A549 (cell line): Measurements from ENCODE around the gene SCO1. TPM values are rescaled to one million over a fixed set of nuclear protein-coding genes. Genes with fewer than 3 reads are reported as not detected.

Source experiments
- ATAC-seq, 2 experiments: fragments of 200-7000 bp in 1 of 2; fragments of >200 bp in 1 of 2; cut with Nextera tagmentation in 1 of 2; cut with Tn5 transposase in 1 of 2; 3 replicates each; pipeline versions ENCODE4 v1.8.0 to v1.9.1; 2018 to 2020; ENCODE audit warnings: mild to moderate bottlenecking in 1 of 2, moderate library complexity in 1 of 2
- CTCF ChIA-PET: fragments of 300-600 bp; sonication (Branson Sonifier 250); formaldehyde crosslinking; extraction: SDS; loops from one replicate; lab custom pipeline; 2021; ENCODE audit warnings: antibody characterized with exemption, inconsistent platforms; lab: Yijun Ruan, JAX
- POLR2A ChIA-PET: fragments of 350-600 bp; formaldehyde crosslinking; extraction: SDS; loops from one replicate; lab custom pipeline; 2021; ENCODE audit warnings: antibody characterized with exemption, inconsistent platforms; lab: Yijun Ruan, JAX
- DNase-seq, 2 experiments: peaks; one replicate each; pipeline versions ENCODE4 v3.0.0 to v3.0.0-alpha.2; 2011 to 2016; ENCODE audit warnings: low read depth in 1 of 2, low spot score in 1 of 2
- FAIRE-seq: peaks from 2 replicates; lab custom pipeline; 2011; peaks lifted over from hg19 to GRCh38; lab: Jason Lieb, UNC
- H3K27ac ChIP-seq, 2 experiments: fragments of >200 bp; sonication (Bioruptor Twin); formaldehyde crosslinking; 3 replicates each; pipeline ENCODE4 v1.5.1; 2016 to 2017
- H3K4me1 ChIP-seq: fragments of >200 bp; sonication (Bioruptor Twin); formaldehyde crosslinking; 3 replicates; pipeline ENCODE4 v1.6.1; 2016
- H3K4me2 ChIP-seq: fragments of >200 bp; sonication (Bioruptor Twin); formaldehyde crosslinking; 3 replicates; pipeline ENCODE4 v1.6.1; 2016
- H3K4me3 ChIP-seq: fragments of >200 bp; sonication (Bioruptor Twin); formaldehyde crosslinking; 3 replicates; pipeline ENCODE4 v1.5.1; 2016
- H3K9me3 ChIP-seq: fragments of >200 bp; sonication (Bioruptor Twin); formaldehyde crosslinking; 3 replicates; pipeline ENCODE4 v1.6.1; 2016
- BHLHE40 ChIP-seq: IDR thresholded peaks from 2 replicates; pipeline ENCODE4 v1.6.1; 2012; ENCODE audit warnings: low read depth, low read length, inconsistent platforms
- CEBPB ChIP-seq, 2 experiments: fragments of >200 bp in 1 of 2; sonication (Bioruptor Twin) in 1 of 2; formaldehyde crosslinking in 1 of 2; IDR thresholded peaks; 2 replicates each; pipeline ENCODE4 v1.6.1; 2012 to 2016
- CHD4 ChIP-seq: fragments of 200-600 bp; sonication (generic); IDR thresholded peaks from 2 replicates; pipeline ENCODE4 v1.6.1; 2016; ENCODE audit warnings: antibody characterized with exemption, mild to moderate bottlenecking, borderline replicate concordance
- FOSB ChIP-seq: fragments of 250-450 bp; sonication (Bioruptor Pico); IDR thresholded peaks from 2 replicates; pipeline ENCODE4 v1.5.0; 2020; ENCODE audit warnings: mild to moderate bottlenecking, moderate library complexity
- FOSL2 ChIP-seq, 2 experiments: fragments of 450-650 bp in 1 of 2; fragments of >200 bp in 1 of 2; sonication (Bioruptor Twin) in 1 of 2; formaldehyde crosslinking; IDR thresholded peaks; 2 replicates each; pipeline versions ENCODE4 v1.5.0 to v1.6.1; 2016 to 2020; ENCODE audit warnings: mild to moderate bottlenecking in 1 of 2, moderate library complexity in 1 of 2
- FOXS1 ChIP-seq: fragments of 250-450 bp; sonication (Bioruptor Pico); IDR thresholded peaks from 2 replicates; pipeline ENCODE4 v1.5.0; 2020; ENCODE audit warnings: mild to moderate bottlenecking, moderate library complexity
- HEYL ChIP-seq: fragments of 250-450 bp; sonication (Bioruptor Pico); IDR thresholded peaks from 2 replicates; pipeline ENCODE4 v1.8.0; 2021; ENCODE audit warnings: mild to moderate bottlenecking, moderate library complexity
- HOXB5 ChIP-seq: fragments of 250-450 bp; sonication (Bioruptor Pico); IDR thresholded peaks from 2 replicates; pipeline ENCODE4 v1.5.0; 2020; ENCODE audit warnings: mild to moderate bottlenecking, moderate library complexity
- JUNB ChIP-seq: fragments of >200 bp; sonication (Bioruptor Twin); formaldehyde crosslinking; IDR thresholded peaks from 2 replicates; pipeline ENCODE4 v1.6.1; 2016
- MAFK ChIP-seq: fragments of 450-650 bp; IDR thresholded peaks from 2 replicates; pipeline ENCODE4 v1.6.1; 2014; ENCODE audit not compliant: partially characterized antibody
- MAZ ChIP-seq: fragments of 150-350 bp; IDR thresholded peaks from 2 replicates; pipeline ENCODE4 v1.6.1; 2014; ENCODE audit warnings: antibody characterized with exemption, low read depth, low read length, borderline replicate concordance
- MYC ChIP-seq: IDR thresholded peaks from 2 replicates; pipeline ENCODE4 v1.6.1; 2012; ENCODE audit warnings: mild to moderate bottlenecking, inconsistent platforms, low read length, improper control_type of control experiment, borderline replicate concordance
- RCOR1 ChIP-seq: fragments of 150-350 bp; IDR thresholded peaks from 2 replicates; pipeline ENCODE4 v1.6.1; 2014; ENCODE audit warnings: antibody characterized with exemption, low read length, low read depth
- RFX5 ChIP-seq: fragments of 450-650 bp; IDR thresholded peaks from 2 replicates; pipeline ENCODE4 v1.7.1; 2014; ENCODE audit warnings: antibody characterized with exemption, mild to moderate bottlenecking, moderate library complexity
- SREBF2 ChIP-seq: fragments of 450-650 bp; IDR thresholded peaks from 2 replicates; pipeline ENCODE4 v1.6.1; 2014; ENCODE audit warnings: mild to moderate bottlenecking, moderate library complexity
- TP53 ChIP-seq: fragments of 250-450 bp; sonication (Bioruptor Pico); IDR thresholded peaks from 2 replicates; pipeline ENCODE4 v1.5.0; 2021; ENCODE audit warnings: mild to moderate bottlenecking, moderate library complexity
- ZSCAN20 ChIP-seq: fragments of 250-450 bp; sonication (Bioruptor Pico); IDR thresholded peaks from 2 replicates; pipeline ENCODE4 v1.8.0; 2022; ENCODE audit warnings: mild to moderate bottlenecking, moderate library complexity
- WGBS: methylation state at CpG from one replicate; pipeline ENCODE4 v1.1.6; 2017; ENCODE audit errors: missing lambda C conversion rate; 5-methylcytosine and 5-hydroxymethylcytosine counted together
- polyA plus RNA-seq, 4 experiments: library from polyadenylated mRNA; depleted of rRNA in 3 of 4; stranded (reverse); fragments of >200 nt; fragmentation: RNase III in 1 of 4; extraction: RNeasy Plus Mini Kit Qiagen cat#74134 plus additional on column Dnase treatment in 1 of 4; gene quantifications; 2 replicates in 3 of 4; 3 replicates in 1 of 4; pipeline ENCODE4 v1.2.3, GENCODE V29; 2011 to 2017
- TF ChIP-seq, protein P1 (sequence below): fragments of >200 bp; sonication (Bioruptor Twin); formaldehyde crosslinking; IDR thresholded peaks from 2 replicates; pipeline ENCODE4 v1.6.1; 2016
- TF ChIP-seq, protein P2 (sequence below): IDR thresholded peaks from 2 replicates; pipeline ENCODE4 v1.6.1; 2012; ENCODE audit warnings: low read depth, borderline replicate concordance
- TF ChIP-seq, protein P3 (sequence below): fragments of 250-450 bp; sonication (Bioruptor Pico); IDR thresholded peaks from 2 replicates; pipeline ENCODE4 v1.5.0; 2020; ENCODE audit warnings: low read depth, mild to moderate bottlenecking, moderate library complexity
- TF ChIP-seq, protein P4 (sequence below): fragments of 150-350 bp; IDR thresholded peaks from 2 replicates; pipeline ENCODE4 v1.6.1; 2014; ENCODE audit warnings: low read depth, mild to moderate bottlenecking, low read length
- TF ChIP-seq, protein P5 (sequence below): fragments of >200 bp; sonication (Bioruptor Twin); formaldehyde crosslinking; IDR thresholded peaks from 3 replicates; pipeline ENCODE4 v1.5.1; 2016
- TF ChIP-seq, protein P6 (sequence below): fragments of >200 bp; sonication (Bioruptor Twin); formaldehyde crosslinking; IDR thresholded peaks from 3 replicates; pipeline ENCODE4 v1.6.1; 2016

The SCO1 gene
- polyA plus RNA-seq, 2 of the 4 experiments (the other 2 are of a cell fraction): 52.2 to 55.8 TPM

DNA sequence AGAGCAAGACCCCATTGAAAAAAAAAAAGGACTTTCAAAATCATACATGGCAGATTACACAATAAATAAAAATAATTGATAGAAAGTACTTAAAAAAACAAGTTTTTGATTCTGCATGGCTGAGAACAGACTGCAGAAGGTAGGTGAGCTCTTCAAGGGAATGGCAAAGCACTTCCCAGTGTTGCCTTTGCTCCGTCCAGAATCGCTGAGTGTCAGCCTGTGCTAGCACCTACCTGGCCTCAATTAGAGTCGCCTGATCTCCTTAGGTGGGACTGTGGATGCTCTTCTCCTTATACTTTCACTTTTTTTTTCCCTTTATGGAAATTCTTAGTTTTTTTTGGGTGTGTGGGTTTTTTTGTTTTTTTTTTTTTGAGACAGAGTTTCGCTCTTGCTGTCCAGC is 38.5 kb upstream of the SCO1 start:
- TF ChIP-seq SREBF2 (no peak), FOSB (CRISPR knock-in tag) (no peak), RFX5 (no peak), CEBPB (IDR thresholded peaks at IDR 0.05) (no peak), CHD4 (no peak), TP53 (no peak), MAZ (no peak), HEYL (no peak), BHLHE40 (no peak), MAFK (no peak), ZSCAN20 (no peak), FOXS1 (CRISPR knock-in tag) (no peak), MYC (no peak), JUNB (no peak)
- TF ChIP-seq, protein P1, sequence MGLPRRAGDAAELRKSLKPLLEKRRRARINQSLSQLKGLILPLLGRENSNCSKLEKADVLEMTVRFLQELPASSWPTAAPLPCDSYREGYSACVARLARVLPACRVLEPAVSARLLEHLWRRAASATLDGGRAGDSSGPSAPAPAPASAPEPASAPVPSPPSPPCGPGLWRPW: no peak
- TF ChIP-seq, protein P2, sequence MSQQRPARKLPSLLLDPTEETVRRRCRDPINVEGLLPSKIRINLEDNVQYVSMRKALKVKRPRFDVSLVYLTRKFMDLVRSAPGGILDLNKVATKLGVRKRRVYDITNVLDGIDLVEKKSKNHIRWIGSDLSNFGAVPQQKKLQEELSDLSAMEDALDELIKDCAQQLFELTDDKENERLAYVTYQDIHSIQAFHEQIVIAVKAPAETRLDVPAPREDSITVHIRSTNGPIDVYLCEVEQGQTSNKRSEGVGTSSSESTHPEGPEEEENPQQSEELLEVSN: no peak
- TF ChIP-seq, protein P3, sequence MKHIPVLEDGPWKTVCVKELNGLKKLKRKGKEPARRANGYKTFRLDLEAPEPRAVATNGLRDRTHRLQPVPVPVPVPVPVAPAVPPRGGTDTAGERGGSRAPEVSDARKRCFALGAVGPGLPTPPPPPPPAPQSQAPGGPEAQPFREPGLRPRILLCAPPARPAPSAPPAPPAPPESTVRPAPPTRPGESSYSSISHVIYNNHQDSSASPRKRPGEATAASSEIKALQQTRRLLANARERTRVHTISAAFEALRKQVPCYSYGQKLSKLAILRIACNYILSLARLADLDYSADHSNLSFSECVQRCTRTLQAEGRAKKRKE: no peak
- TF ChIP-seq, protein P4, sequence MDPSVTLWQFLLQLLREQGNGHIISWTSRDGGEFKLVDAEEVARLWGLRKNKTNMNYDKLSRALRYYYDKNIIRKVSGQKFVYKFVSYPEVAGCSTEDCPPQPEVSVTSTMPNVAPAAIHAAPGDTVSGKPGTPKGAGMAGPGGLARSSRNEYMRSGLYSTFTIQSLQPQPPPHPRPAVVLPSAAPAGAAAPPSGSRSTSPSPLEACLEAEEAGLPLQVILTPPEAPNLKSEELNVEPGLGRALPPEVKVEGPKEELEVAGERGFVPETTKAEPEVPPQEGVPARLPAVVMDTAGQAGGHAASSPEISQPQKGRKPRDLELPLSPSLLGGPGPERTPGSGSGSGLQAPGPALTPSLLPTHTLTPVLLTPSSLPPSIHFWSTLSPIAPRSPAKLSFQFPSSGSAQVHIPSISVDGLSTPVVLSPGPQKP: no peak
- TF ChIP-seq, protein P5, sequence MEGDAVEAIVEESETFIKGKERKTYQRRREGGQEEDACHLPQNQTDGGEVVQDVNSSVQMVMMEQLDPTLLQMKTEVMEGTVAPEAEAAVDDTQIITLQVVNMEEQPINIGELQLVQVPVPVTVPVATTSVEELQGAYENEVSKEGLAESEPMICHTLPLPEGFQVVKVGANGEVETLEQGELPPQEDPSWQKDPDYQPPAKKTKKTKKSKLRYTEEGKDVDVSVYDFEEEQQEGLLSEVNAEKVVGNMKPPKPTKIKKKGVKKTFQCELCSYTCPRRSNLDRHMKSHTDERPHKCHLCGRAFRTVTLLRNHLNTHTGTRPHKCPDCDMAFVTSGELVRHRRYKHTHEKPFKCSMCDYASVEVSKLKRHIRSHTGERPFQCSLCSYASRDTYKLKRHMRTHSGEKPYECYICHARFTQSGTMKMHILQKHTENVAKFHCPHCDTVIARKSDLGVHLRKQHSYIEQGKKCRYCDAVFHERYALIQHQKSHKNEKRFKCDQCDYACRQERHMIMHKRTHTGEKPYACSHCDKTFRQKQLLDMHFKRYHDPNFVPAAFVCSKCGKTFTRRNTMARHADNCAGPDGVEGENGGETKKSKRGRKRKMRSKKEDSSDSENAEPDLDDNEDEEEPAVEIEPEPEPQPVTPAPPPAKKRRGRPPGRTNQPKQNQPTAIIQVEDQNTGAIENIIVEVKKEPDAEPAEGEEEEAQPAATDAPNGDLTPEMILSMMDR: no peak
- TF ChIP-seq, protein P6, sequence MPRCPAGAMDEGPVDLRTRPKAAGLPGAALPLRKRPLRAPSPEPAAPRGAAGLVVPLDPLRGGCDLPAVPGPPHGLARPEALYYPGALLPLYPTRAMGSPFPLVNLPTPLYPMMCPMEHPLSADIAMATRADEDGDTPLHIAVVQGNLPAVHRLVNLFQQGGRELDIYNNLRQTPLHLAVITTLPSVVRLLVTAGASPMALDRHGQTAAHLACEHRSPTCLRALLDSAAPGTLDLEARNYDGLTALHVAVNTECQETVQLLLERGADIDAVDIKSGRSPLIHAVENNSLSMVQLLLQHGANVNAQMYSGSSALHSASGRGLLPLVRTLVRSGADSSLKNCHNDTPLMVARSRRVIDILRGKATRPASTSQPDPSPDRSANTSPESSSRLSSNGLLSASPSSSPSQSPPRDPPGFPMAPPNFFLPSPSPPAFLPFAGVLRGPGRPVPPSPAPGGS: no peak
- TF ChIP-seq, all 56 proteins: peak for 0
- Histone ChIP-seq H3K27ac (no peak overlapping the region), H3K4me2 (no peak overlapping the region), H3K4me3 (no peak overlapping the region), H3K9me3 (no peaks in the 10 kb centered on the region), H3K4me1 (peaks cover 24% of the 10 kb centered on the region)
- ATAC-seq (no peak), FAIRE-seq (no peak), DNase-seq (no peak)
- CTCF ChIA-PET: interaction anchor here (0.6 to 4.9 kb wide), 9 partner anchors 13 to 1245 kb away, joined by 3 to 127 read pairs (median 16); no protein-coding TSS in a partner anchor
- 56% methylated on average over 4 of the region's 4 CpGs for WGBS
- POLR2A ChIA-PET: no interaction called here

DNA sequence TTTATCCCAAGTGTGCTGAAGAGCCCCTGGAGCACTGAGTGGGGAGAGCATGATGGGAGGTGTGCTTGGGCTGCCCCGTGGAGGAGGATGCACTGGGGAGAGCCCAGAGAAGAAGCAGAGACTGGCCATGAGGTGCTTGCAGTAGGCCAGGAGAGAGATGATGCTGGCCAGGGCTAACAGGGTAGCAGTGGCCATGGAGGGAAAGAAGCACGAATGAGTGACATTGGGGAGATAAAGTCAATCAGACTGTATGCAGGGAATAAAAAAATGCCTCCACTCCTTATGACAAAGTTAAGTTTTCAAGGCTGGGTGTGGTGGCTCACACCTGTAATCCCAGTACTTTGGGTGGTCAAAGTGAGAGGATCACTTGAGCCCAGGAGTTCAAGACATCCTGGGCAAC is 37.9 kb upstream of the SCO1 start:
- H3K27ac ChIP-seq: no peak overlapping the region
- 7% methylated on average over 2 of the region's 2 CpGs for WGBS
- no peak for FAIRE-seq
- no peak for TF ChIP-seq RCOR1
- TF ChIP-seq, protein P5: no peak
- no peak for TF ChIP-seq HOXB5 (CRISPR knock-in tag)
- no peak for TF ChIP-seq MYC
- no peak for TF ChIP-seq ZSCAN20
- TF ChIP-seq FOSL2 (IDR thresholded peaks at IDR 0.05): no peak
- TF ChIP-seq FOSL2 (CRISPR knock-in tag; IDR thresholded peaks at IDR 0.05): no peak
- TF ChIP-seq MAZ: no peak
- TF ChIP-seq, all 56 proteins: peak for 0
- Histone ChIP-seq H3K4me2 (no peak overlapping the region), H3K4me1 (peaks cover 27% of the 10 kb centered on the region), H3K4me3 (no peak overlapping the region), H3K9me3 (no peaks in the 10 kb centered on the region)
- POLR2A ChIA-PET: no interaction called here
- ATAC-seq (no peak), DNase-seq (no peak)
- CTCF ChIA-PET: interaction anchor here (1.7 to 4.9 kb wide), 3 partner anchors 107 to 909 kb away, joined by 4 to 127 read pairs (median 4); no protein-coding TSS in a partner anchor
